Immature natural killer cell (primary cell): Measurements from ENCODE around the gene MYH14. TPM values are rescaled to one million over a fixed set of nuclear protein-coding genes. Genes with fewer than 3 reads are reported as not detected.

Experiments used
- DNase-seq, 3 donors: peaks; one replicate each; pipeline ENCODE4 v3.0.0; 2022; ENCODE audit warnings: mixed read lengths in 1 of 3
- H3K27ac Mint-ChIP-seq, 6 donors: one replicate each; pipeline ENCODE4 v1.8.0; 2020; ENCODE audit warnings: mixed read lengths in 6 of 6, mild to moderate bottlenecking in 5 of 6, inconsistent platforms in 4 of 6, moderate library complexity in 3 of 6
- H3K27me3 Mint-ChIP-seq, 3 donors: one replicate each; pipeline ENCODE4 v1.8.0; 2020 to 2021; ENCODE audit warnings: low read depth in 3 of 3, mild to moderate bottlenecking in 3 of 3, mixed read lengths in 3 of 3, moderate library complexity in 3 of 3, inconsistent platforms in 1 of 3
- H3K36me3 Mint-ChIP-seq, 3 donors: one replicate each; pipeline ENCODE4 v1.8.0; 2020; ENCODE audit warnings: mixed read lengths in 3 of 3, inconsistent platforms in 2 of 3, mild to moderate bottlenecking in 2 of 3
- H3K4me1 Mint-ChIP-seq, 2 donors: one replicate each; pipeline ENCODE4 v1.8.0; 2020; ENCODE audit warnings: inconsistent platforms in 2 of 2, mild to moderate bottlenecking in 2 of 2, mixed read lengths in 2 of 2, moderate library complexity in 1 of 2
- H3K4me3 Mint-ChIP-seq, 5 donors: one replicate each; pipeline ENCODE4 v1.8.0; 2020; ENCODE audit warnings: mild to moderate bottlenecking in 5 of 5, mixed read lengths in 5 of 5, inconsistent platforms in 3 of 5, moderate library complexity in 3 of 5
- H3K9me3 Mint-ChIP-seq, 6 donors: one replicate each; pipeline ENCODE4 v1.8.0; 2020; ENCODE audit warnings: mild to moderate bottlenecking in 6 of 6, mixed read lengths in 6 of 6, inconsistent platforms in 4 of 6, moderate library complexity in 3 of 6
- polyA plus RNA-seq, 3 donors: library from polyadenylated mRNA; unstranded; fragments of 300-500 nt; fragmentation: Illumina TruSeq; gene quantifications; one replicate each; pipeline ENCODE4 v1.2.3, GENCODE V29; 2021

Gene MYH14
- polyA plus RNA-seq, 3 donors from 2014 or later: not detected

DNA sequence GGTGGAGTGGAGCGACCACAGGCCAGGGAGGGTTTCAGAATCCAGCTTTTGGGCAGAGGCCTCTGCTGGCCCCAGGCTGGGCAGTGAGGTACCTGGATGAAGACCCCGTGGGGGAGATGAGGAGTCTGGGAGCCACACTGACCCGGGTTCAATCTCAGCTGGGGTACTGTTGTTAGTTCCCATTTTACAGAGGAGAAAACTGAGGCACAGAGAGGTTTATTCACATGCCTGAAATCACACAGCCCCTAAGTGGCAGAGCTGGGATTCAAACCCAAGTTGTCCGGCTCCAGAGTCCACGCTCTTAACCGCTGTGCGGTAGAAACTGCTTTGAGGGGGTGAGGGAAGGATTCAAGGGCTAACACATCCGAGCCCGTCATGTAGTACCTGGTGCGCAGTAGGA lies 45.0 kb downstream of the MYH14 start:
- Mint-ChIP-seq H3K36me3 (peaks cover 0 to 3% (median 0%) of the 10 kb centered on the region in 3 donors), H3K4me1 (no peaks in the 10 kb centered on the region), H3K4me3 (no peak overlapping the region), H3K27me3 (peaks cover 1 to 4% (median 2%) of the 10 kb centered on the region in 3 donors), H3K9me3 (peaks cover 0 to 12% (median 10%) of the 10 kb centered on the region in 6 donors), H3K27ac (no peak overlapping the region)
- no peak for DNase-seq

GRCh38 chr19:50248826-50249225 lies 45.4 kb downstream of the MYH14 start:
- peaks cover 1 to 4% (median 2%) of the 10 kb centered on the region in 3 donors for H3K27me3 Mint-ChIP-seq
- no peak overlapping the region for H3K4me3 Mint-ChIP-seq
- H3K27ac Mint-ChIP-seq: no peak overlapping the region
- DNase-seq: no peak
- peaks cover 0 to 3% (median 0%) of the 10 kb centered on the region in 3 donors for H3K36me3 Mint-ChIP-seq
- peaks cover 0 to 13% (median 10%) of the 10 kb centered on the region in 6 donors for H3K9me3 Mint-ChIP-seq
- no peaks in the 10 kb centered on the region for H3K4me1 Mint-ChIP-seq

DNA sequence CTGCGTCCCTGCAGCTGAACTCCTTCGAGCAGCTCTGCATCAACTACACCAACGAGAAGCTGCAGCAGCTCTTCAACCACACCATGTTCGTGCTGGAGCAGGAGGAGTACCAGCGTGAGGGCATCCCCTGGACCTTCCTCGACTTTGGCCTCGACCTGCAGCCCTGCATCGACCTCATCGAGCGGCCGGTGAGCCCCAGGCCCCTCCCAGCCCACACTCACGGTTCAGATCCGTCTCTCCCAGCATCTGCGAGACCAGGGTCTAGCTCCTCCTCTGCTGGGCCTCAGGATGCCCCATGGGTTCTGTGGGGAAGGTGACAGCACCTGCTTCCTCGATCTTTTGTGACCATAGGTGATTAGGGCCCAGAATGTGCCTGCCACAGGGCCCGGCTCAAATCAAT lies 46.2 kb downstream of the MYH14 start:
- Mint-ChIP-seq H3K27ac (no peak overlapping the region), H3K36me3 (peaks cover 0 to 3% (median 0%) of the 10 kb centered on the region in 3 donors), H3K4me1 (no peaks in the 10 kb centered on the region), H3K4me3 (no peak overlapping the region), H3K9me3 (peaks cover 2 to 18% (median 11%) of the 10 kb centered on the region in 6 donors), H3K27me3 (peaks cover 1 to 4% (median 2%) of the 10 kb centered on the region in 3 donors)
- DNase-seq: no peak

DNA sequence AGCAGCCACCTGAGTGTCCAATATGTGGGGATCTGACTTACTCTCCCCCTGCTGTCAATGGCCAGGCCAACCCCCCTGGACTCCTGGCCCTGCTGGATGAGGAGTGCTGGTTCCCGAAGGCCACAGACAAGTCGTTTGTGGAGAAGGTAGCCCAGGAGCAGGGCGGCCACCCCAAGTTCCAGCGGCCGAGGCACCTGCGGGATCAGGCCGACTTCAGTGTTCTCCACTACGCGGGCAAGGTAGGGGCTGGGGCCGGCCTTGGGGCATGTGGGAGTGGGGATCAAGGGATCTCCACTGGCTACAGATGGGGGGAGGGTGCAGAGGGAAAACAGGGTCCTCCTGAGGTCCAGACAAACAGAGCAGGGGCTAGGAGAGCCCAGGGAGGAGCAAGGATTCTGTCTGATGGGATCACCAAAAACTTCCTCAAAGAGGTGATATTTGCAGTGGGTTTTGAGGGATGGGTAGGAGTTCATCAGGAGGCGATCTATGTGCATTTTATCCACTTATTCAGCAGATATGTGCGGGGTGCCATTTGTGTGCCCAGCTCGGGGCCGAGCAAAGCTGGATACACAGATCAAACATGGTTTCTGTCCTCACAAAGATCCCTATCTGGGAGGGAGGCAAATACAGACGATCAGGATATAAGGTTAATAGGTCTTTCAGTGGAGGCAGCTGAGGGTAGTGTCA lies 47.2 kb downstream of the MYH14 start:
- Mint-ChIP-seq H3K4me1 (no peaks in the 10 kb centered on the region), H3K4me3 (no peak overlapping the region), H3K36me3 (peaks cover 0 to 3% (median 0%) of the 10 kb centered on the region in 3 donors), H3K27me3 (peaks cover under 1 to 7% (median 1%) of the 10 kb centered on the region in 3 donors), H3K27ac (no peak overlapping the region), H3K9me3 (peaks cover 5 to 24% (median 12%) of the 10 kb centered on the region in 6 donors)
- no peak for DNase-seq

DNA sequence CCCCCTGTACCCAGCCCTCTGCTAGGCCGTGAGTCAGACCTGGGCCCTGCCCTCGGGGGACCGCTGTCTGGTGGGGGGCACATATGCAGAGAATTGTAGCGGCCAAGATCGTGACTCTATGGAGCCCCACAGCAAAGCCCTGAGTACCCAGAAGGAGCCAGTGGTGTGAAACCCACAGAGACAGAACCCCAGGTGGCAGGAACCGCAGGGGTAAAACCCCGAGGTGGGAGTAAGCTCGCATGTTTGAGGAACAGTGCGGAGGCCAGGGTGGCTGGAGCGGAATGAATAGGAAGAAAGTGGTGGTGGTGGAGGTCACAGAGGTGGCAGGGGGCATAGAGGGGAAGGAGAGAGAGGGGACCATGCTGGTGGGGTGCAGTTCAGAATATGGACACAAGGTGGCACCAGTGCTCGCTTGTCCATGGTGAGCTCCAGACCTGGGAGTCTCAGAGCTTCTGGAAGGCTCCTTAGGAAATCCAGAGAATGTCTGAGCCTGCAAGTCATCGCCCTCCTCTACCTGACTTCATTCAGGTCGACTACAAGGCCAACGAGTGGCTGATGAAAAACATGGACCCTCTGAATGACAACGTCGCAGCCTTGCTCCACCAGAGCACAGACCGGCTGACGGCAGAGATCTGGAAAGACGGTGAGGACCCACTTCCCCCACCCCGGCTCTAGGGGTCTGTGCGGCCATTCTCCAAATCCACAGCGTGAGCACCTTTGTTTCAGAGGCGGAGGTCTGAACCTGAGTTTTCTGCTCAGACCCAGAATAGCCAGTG lies 48.9 kb downstream of the MYH14 start:
- H3K36me3 Mint-ChIP-seq: peaks cover 0 to 3% (median 0%) of the 10 kb centered on the region in 3 donors
- H3K4me1 Mint-ChIP-seq: no peaks in the 10 kb centered on the region
- peaks cover 5 to 24% (median 13%) of the 10 kb centered on the region in 6 donors for H3K9me3 Mint-ChIP-seq
- peaks cover 2 to 7% (median 4%) of the 10 kb centered on the region in 3 donors for H3K27me3 Mint-ChIP-seq
- H3K27ac Mint-ChIP-seq: no peak overlapping the region
- DNase-seq: no peak
- H3K4me3 Mint-ChIP-seq: no peak overlapping the region

DNA sequence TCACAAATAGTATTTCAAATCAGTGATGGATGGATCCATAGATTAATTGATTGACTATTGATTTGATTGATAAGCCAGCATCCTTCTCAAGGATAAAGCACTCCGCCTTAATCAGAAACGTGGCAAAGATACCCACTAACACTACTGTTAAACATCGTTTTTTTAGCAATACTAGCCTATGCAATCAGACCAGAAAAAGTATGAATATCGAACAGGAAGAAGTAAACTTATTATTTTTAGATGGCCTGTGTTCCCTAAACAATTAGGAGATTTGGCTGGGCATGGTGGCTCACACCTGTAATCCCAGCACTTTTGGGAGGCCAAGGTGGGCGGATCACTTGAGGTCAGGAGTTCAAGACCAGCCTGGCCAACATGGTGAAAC lies 49.5 kb downstream of the MYH14 start:
- Mint-ChIP-seq H3K36me3 (peaks cover 0 to 3% (median 0%) of the 10 kb centered on the region in 3 donors), H3K27me3 (peaks cover 4 to 7% (median 4%) of the 10 kb centered on the region in 3 donors), H3K4me3 (no peak overlapping the region), H3K27ac (no peak overlapping the region), H3K9me3 (peaks cover 5 to 24% (median 13%) of the 10 kb centered on the region in 6 donors), H3K4me1 (no peaks in the 10 kb centered on the region)
- DNase-seq: no peak

DNA sequence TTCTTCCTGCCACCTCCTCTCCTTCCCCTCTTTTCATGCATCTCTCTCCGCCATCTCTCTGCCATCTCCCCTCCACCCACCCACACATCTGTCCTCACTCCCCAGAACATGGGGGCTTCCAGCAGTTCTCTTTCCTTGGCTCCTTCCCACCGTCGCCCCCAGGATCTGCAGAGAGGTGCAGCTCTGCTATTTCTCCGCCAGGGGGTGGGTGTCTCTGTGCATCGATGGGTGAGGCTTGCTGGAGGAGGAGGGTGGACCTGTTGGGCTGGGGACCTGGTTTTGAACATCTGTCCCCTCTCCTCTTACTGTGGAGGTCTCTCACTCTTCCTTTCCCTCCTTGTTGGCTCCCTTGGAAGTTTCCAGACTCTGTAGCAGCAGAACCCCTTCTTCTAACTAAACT lies 51.7 kb downstream of the MYH14 start:
- H3K27ac Mint-ChIP-seq: no peak overlapping the region
- peaks cover 5 to 24% (median 13%) of the 10 kb centered on the region in 6 donors for H3K9me3 Mint-ChIP-seq
- no peak overlapping the region for H3K4me3 Mint-ChIP-seq
- H3K36me3 Mint-ChIP-seq: peaks cover 0 to 3% (median 0%) of the 10 kb centered on the region in 3 donors
- peaks cover 4 to 6% (median 4%) of the 10 kb centered on the region in 3 donors for H3K27me3 Mint-ChIP-seq
- no peaks in the 10 kb centered on the region for H3K4me1 Mint-ChIP-seq
- DNase-seq: no peak

- peaks cover 0 to 3% (median 0%) of the 10 kb centered on the region in 3 donors for H3K36me3 Mint-ChIP-seq
- no peak overlapping the region for H3K4me3 Mint-ChIP-seq
- peaks cover 3 to 4% (median 4%) of the 10 kb centered on the region in 3 donors for H3K27me3 Mint-ChIP-seq
- no peaks in the 10 kb centered on the region for H3K4me1 Mint-ChIP-seq
- H3K9me3 Mint-ChIP-seq: peaks cover 5 to 24% (median 12%) of the 10 kb centered on the region in 6 donors
- H3K27ac Mint-ChIP-seq: no peak overlapping the region
- DNase-seq: no peak
These were observed 53.7 kb downstream of the MYH14 start for GRCh38 chr19:50257141-50257540.

DNA sequence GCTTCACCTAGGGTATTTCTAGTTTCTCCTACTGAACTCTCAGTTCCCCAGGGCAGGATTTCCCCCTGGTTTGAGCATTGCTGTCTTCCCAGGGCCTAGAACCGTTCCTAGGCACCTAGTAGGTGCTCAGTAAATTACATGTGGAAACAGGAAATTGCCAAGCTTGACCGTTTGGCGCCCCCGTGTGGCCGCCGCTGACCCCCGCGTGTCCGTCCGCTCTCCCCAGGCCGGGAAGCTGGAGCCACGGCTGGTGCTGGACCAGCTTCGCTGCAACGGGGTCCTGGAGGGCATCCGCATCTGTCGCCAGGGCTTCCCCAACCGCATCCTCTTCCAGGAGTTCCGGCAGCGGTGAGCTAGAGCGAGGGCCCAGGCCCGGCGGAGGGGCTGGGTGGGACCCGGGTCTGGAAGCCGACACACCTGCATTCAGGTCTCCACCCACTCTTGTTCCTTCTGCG lies 55.5 kb downstream of the MYH14 start:
- peaks cover 0 to 11% (median 4%) of the 10 kb centered on the region in 6 donors for H3K9me3 Mint-ChIP-seq
- no peaks in the 10 kb centered on the region for H3K4me1 Mint-ChIP-seq
- no peak overlapping the region for H3K27ac Mint-ChIP-seq
- peaks cover 2 to 7% (median 3%) of the 10 kb centered on the region in 3 donors for H3K27me3 Mint-ChIP-seq
- no peaks in the 10 kb centered on the region for H3K36me3 Mint-ChIP-seq
- DNase-seq: no peak
- no peak overlapping the region for H3K4me3 Mint-ChIP-seq

GRCh38 chr19:50261446-50261970 lies 58.1 kb downstream of the MYH14 start:
- no peaks in the 10 kb centered on the region for H3K36me3 Mint-ChIP-seq
- H3K9me3 Mint-ChIP-seq: peaks cover 0 to 1% (median 0%) of the 10 kb centered on the region in 6 donors
- no peak for DNase-seq
- no peak overlapping the region for H3K27ac Mint-ChIP-seq
- H3K4me1 Mint-ChIP-seq: no peaks in the 10 kb centered on the region
- peaks cover 0 to 7% (median 2%) of the 10 kb centered on the region in 3 donors for H3K27me3 Mint-ChIP-seq
- no peak overlapping the region for H3K4me3 Mint-ChIP-seq

GRCh38 chr19:50263176-50263575 lies 59.8 kb downstream of the MYH14 start:
- Mint-ChIP-seq H3K4me1 (no peaks in the 10 kb centered on the region), H3K9me3 (no peaks in the 10 kb centered on the region), H3K27me3 (peaks cover 0 to 7% (median 2%) of the 10 kb centered on the region in 3 donors), H3K36me3 (no peaks in the 10 kb centered on the region), H3K4me3 (no peak overlapping the region), H3K27ac (no peak overlapping the region)
- DNase-seq: no peak

GRCh38 chr19:50264483-50265186 lies 61.2 kb downstream of the MYH14 start:
- no peak for DNase-seq
- Mint-ChIP-seq H3K27ac (no peak overlapping the region), H3K27me3 (peaks cover 0 to 7% (median 4%) of the 10 kb centered on the region in 3 donors), H3K36me3 (no peaks in the 10 kb centered on the region), H3K9me3 (peaks cover 0 to 1% (median 0%) of the 10 kb centered on the region in 6 donors), H3K4me3 (no peak overlapping the region), H3K4me1 (no peaks in the 10 kb centered on the region)

DNA sequence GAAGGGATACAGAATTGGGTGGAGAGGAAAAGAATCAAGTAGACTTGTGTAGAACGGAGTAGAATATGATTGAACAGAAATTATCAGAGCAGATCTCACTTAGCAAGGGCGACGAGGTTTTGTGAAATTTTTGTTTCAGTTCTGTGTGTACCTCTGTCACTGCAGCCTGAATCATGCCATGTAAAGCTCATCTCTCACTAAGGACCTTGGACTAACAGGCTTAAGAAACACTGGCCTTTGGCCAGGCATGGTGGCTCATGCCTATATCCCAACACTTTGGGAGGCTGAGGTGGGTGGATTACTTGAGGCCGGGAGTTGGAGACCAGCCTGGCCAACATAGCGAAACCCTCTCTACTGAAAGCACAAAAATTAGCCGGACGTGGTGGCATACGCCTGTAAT lies 62.6 kb downstream of the MYH14 start:
- no peak for DNase-seq
- Mint-ChIP-seq H3K27ac (no peak overlapping the region), H3K9me3 (peaks cover 0 to 1% (median 0%) of the 10 kb centered on the region in 6 donors), H3K4me1 (no peaks in the 10 kb centered on the region), H3K27me3 (peaks cover 0 to 10% (median 4%) of the 10 kb centered on the region in 3 donors), H3K36me3 (no peaks in the 10 kb centered on the region), H3K4me3 (no peak overlapping the region)
